OCI-LY7 (cell line): Measurements from ENCODE around the gene LAMP2. TPM values are rescaled to one million over a fixed set of nuclear protein-coding genes. Genes with fewer than 3 reads are reported as not detected.

Source experiments
- BruUV-seq: library from RNA; stranded (reverse); fragments of 400-500 nt; replicated peaks from 2 replicates; lab custom pipeline; 2021; lab: Mats Ljungman, UMichigan
- CTCF ChIA-PET: fragments of 300-600 bp; sonication (Branson Sonifier 250); formaldehyde crosslinking; loops from one replicate; lab custom pipeline; 2022; ENCODE audit warnings: antibody characterized with exemption; ENCODE audit not compliant: unreplicated experiment; lab: Charles Lee
- POLR2A ChIA-PET: fragments of 300-600 bp; sonication (Branson Sonifier 250); formaldehyde crosslinking; loops from one replicate; lab custom pipeline; 2022; ENCODE audit warnings: antibody characterized with exemption; lab: Charles Lee
- DNase-seq: peaks from one replicate; pipeline ENCODE4 v3.0.0-alpha.2; 2015; ENCODE audit warnings: low spot score
- H2AFZ ChIP-seq: fragments of 200-600 bp; sonication (generic), shearing (Covaris generic); 2 replicates; pipeline ENCODE4 v1.6.1; 2014; ENCODE audit warnings: mild to moderate bottlenecking, antibody characterized with exemption, low read length, moderate library complexity
- H3K27ac ChIP-seq: fragments of 200-600 bp; sonication (generic); 2 replicates; pipeline ENCODE4 v1.5.1; 2014; ENCODE audit warnings: mixed run types, low read depth, mild to moderate bottlenecking, moderate library complexity, low read length, inconsistent platforms; ENCODE audit not compliant: poor library complexity, severe bottlenecking
- H3K36me3 ChIP-seq: fragments of 200-600 bp; sonication (generic); 2 replicates; pipeline ENCODE4 v1.6.1; 2014; ENCODE audit warnings: mild to moderate bottlenecking, antibody characterized with exemption, low read length, moderate library complexity, mixed read lengths; ENCODE audit not compliant: insufficient read depth
- H3K4me1 ChIP-seq: fragments of 200-600 bp; sonication (generic); 2 replicates; pipeline ENCODE4 v1.5.1; 2014; ENCODE audit warnings: mild to moderate bottlenecking, low read length; ENCODE audit not compliant: insufficient read depth, poor library complexity, severe bottlenecking
- H3K4me2 ChIP-seq: fragments of 200-600 bp; sonication (generic); 2 replicates; pipeline ENCODE4 v1.6.1; 2014; ENCODE audit warnings: mild to moderate bottlenecking, low read length
- H3K4me3 ChIP-seq: fragments of 200-600 bp; sonication (generic); 2 replicates; pipeline ENCODE4 v1.5.1; 2014; ENCODE audit warnings: mild to moderate bottlenecking, low read depth, low read length; ENCODE audit not compliant: poor library complexity, severe bottlenecking
- H3K79me2 ChIP-seq: fragments of 200-600 bp; sonication (generic); 2 replicates; pipeline ENCODE4 v1.6.1; 2016; ENCODE audit warnings: low read depth, mild to moderate bottlenecking, low read length, moderate library complexity, mixed read lengths; ENCODE audit not compliant: insufficient read depth
- H3K9me2 ChIP-seq: fragments of 200-600 bp; sonication (generic); 2 replicates; pipeline ENCODE4 v1.6.1; 2016; ENCODE audit warnings: mild to moderate bottlenecking, low read length, mixed read lengths; ENCODE audit not compliant: insufficient read depth
- H3K9me3 ChIP-seq: fragments of 200-600 bp; sonication (generic); 2 replicates; pipeline ENCODE4 v1.6.1; 2014; ENCODE audit warnings: mild to moderate bottlenecking, mixed run types, low read length, mixed read lengths
- H4K20me1 ChIP-seq: fragments of 200-600 bp; sonication (generic); 2 replicates; pipeline ENCODE4 v1.6.1; 2014; ENCODE audit warnings: mild to moderate bottlenecking, antibody characterized with exemption, low read length, moderate library complexity, mixed read lengths; ENCODE audit not compliant: insufficient read depth
- CTCF ChIP-seq: fragments of 200-600 bp; sonication (generic); conservative IDR thresholded peaks from 2 replicates; pipeline ENCODE4 v1.5.1; 2014; ENCODE audit warnings: mild to moderate bottlenecking, antibody characterized with exemption, low read length, moderate library complexity, mixed read lengths
- EZH2phosphoT487 ChIP-seq: fragments of 200-600 bp; sonication (generic); IDR thresholded peaks from 2 replicates; pipeline ENCODE4 v1.6.1; 2018; ENCODE audit warnings: low read depth, borderline replicate concordance, mild to moderate bottlenecking, mixed run types, antibody characterized with exemption, low read length, moderate library complexity, mixed read lengths
- intact Hi-C: fragments of 100-400 bp; cut with micrococcal nuclease; formaldehyde crosslinking; loops from one replicate; pipeline ENCODE4 v1.10.0; 2022; ENCODE audit not compliant: unreplicated experiment
- total RNA-seq, 2 experiments: library from RNA; depleted of rRNA in 1 of 2; stranded (reverse); fragments of >200 nt in 1 of 2; shearing (Covaris generic) in 1 of 2; gene quantifications; 2 replicates each; pipeline ENCODE4 v1.2.3, GENCODE V29; 2014 to 2022

LAMP2 gene
- total RNA-seq, 2 experiments from 2014 or later = 17.9 to 39.6 TPM

- no peak overlapping the region for H3K27ac ChIP-seq
- H3K4me1 ChIP-seq = peaks cover 51% of the 10 kb centered on the region
- no peaks in the 10 kb centered on the region for H3K9me2 ChIP-seq
- intact Hi-C loops = no loop called here
- peaks cover 93% of the 10 kb centered on the region for H3K79me2 ChIP-seq
- no peak for DNase-seq
- 0 out of 2 replicates have a peak overlapping the region, but pooled peaks have one; percentile 12 for H3K4me2 ChIP-seq
- CTCF ChIA-PET = no interaction called here
- H4K20me1 ChIP-seq = no peaks in the 10 kb centered on the region
- POLR2A ChIA-PET = interaction anchor here (0.6 to 1.1 kb wide), 3 partner anchors 18 to 362 kb away, joined by 3 to 4 read pairs (median 4); no protein-coding TSS in a partner anchor
- H3K36me3 ChIP-seq = peaks cover 11% of the 10 kb centered on the region
- no peak overlapping the region for H2AFZ ChIP-seq
- no peaks in the 10 kb centered on the region for H3K9me3 ChIP-seq
- no peak overlapping the region for H3K4me3 ChIP-seq
- no TSS peak for BruUV-seq
- no peak for TF ChIP-seq EZH2phosphoT487
- no peak for TF ChIP-seq CTCF
Measured at GRCh38 chrX:120463241-120463640, 5.9 kb downstream of the LAMP2 start.

- BruUV-seq = no TSS peak
- POLR2A ChIA-PET = interaction anchor here (0.6 to 1.1 kb wide), 5 partner anchors 10 to 101 kb away, joined by 3 to 8 read pairs (median 4); no protein-coding TSS in a partner anchor
- intact Hi-C loops = no loop called here
Measured at GRCh38 chrX:120462370-120462769, 6.7 kb downstream of the LAMP2 start.

More at GRCh38 chrX:120462370-120462769, 6.7 kb downstream of the LAMP2 start:
- no peak for DNase-seq
- peaks cover 90% of the 10 kb centered on the region for H3K79me2 ChIP-seq
- no peaks in the 10 kb centered on the region for H3K9me3 ChIP-seq
- peaks cover 58% of the 10 kb centered on the region for H3K4me1 ChIP-seq
- no peaks in the 10 kb centered on the region for H4K20me1 ChIP-seq
- no peak overlapping the region for H2AFZ ChIP-seq
- CTCF ChIA-PET = no interaction called here
- H3K27ac ChIP-seq = no peak overlapping the region
- no peaks in the 10 kb centered on the region for H3K9me2 ChIP-seq
- TF ChIP-seq CTCF (no peak), EZH2phosphoT487 (no peak)
- H3K4me3 ChIP-seq = no peak overlapping the region
- H3K4me2 ChIP-seq = no peak overlapping the region
- H3K36me3 ChIP-seq = peaks cover 11% of the 10 kb centered on the region
